Activated T-cell treated with anti-CD3 and anti-CD28 coated beads, Interleukin-2, amount 50 U/mL, for 1 hour (primary cell): ENCODE measurements around the gene LCE3C.
"Not testable (repeated sequence)": the region's sequence is repeated elsewhere in the genome, so short reads cannot be mapped to it uniquely, and the experiment has no call there.

Source experiments
- DNase-seq: peaks from one replicate; pipeline ENCODE4 v3.0.0-alpha.2; 2020

The LCE3C gene, protein sequence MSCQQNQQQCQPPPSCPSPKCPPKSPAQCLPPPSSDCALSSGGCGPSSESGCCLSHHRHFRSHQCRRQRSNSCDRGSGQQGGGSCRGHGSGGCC

DNA sequence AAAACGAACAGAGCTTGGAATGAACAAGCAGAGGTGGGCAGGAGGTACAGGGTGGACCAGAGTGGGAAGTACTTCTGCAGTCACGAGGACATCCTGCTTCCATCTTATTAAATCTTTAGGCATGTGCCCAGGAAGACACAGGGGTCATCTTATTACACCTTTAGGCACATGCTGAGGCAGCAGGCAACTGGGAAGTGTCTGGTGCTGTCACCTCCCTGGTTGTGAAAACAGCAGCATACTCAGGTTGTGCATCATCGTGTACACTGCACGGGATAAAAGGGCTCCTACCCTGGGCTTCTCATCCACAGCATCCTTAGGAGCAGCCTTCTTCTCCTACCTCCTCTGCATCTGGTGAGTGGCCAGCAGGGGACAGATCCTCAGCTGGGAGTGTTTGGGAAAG, at the start of gene LCE3C:
Gene LCE3C (plus strand): TSS at position 301 of the 400 bp plus-strand sequence. CDS start 498 bp downstream, outside the sequence.
- DNase-seq: no peak

DNA sequence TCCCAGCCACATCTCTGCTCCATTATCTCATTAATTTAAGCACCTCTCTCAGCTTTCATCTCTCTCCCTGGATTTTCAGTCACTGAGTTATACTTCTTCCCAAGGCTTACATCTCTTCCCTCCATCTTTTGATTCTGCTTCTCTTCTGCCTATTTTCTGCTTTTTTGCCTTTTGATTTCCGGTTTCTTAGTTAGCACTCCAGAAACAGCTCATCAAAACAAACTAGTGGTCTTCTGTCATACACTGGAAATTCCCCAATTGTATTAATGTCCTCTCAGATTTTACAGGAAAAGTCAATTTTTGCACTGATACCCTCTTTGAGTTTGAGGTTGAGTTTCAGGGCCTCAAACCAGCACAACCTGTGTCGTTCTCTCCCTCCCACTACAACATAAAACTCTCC, 34.9 kb upstream of the LCE3C start:
- no peak for DNase-seq

DNA sequence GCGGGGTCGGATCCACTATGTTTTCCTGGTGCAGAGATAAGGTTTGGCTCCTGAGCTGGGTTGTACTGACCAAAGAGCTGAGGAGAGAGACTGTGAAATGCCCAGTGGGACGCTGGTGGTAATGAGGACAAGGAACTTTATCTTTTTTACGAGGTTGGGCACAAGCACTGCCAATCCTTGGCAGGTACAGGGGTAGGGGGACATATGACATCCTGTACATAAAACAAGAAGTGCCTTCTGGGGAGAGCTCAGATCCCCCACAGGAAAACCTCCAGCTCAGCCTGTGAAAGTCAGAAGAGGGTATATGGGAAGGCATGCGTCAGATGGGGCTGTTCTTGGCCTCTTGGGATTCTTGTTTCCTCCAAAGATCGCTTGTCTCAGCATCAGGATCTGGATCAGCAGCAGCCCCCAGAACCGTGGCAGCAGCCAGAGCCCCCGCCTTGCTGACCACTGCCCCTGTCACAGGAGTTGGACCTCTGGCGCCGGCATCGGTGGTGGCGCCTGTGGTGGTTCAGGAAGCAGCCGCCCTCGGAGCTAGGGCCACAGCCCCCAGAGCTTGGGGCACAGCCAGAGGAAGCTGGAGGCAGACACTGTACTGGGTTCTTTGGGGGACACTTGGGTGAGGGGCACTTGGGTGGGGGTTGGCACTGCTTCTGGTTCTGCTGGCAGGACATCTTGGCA, 34.4 kb upstream of the LCE3C start:
- no peak for DNase-seq

DNA sequence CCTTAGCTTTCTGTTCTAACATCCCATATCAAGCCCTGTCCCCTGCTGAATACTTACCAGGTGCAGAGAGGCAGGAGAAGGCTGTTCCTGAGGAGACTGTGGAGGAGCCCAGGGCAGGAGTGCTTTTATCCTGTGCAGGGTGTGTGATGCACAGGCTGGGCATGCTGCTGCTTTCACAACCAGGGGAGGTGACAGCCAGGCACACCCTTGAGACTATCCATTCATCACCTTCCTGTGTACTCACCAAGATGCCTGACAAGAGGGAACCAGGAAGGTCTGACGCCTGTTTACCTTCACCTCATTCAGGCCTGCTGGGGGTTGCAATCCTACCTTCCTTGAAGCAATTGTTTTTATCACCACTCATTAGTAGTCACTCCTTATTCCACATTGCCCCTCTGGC, 33.4 kb upstream of the LCE3C start, which contains the start of gene LCE3E:
Gene LCE3E (minus strand): TSS at position 100 of the 400 bp plus-strand sequence. CDS start 572 bp downstream, outside the sequence.
- no peak for DNase-seq

DNA sequence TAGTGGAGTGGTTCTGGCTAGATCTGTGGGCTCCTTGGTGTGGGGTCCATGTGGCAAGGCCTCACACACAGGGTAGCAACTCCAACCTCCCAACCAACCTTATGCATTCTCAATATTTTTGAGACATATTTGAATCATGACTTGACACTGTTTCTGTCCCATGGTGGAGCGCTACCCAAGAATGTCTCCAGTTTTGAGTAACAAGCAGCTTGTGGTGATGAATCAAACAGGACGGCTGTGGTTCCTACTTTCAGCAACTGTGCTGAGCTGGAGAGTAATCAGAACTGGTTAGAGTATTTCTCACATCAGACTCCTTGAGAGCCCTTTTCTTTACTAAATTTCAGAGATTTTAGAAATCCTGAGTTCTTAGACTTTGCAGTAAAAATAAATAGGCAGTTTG, 22.9 kb upstream of the LCE3C start:
- no peak for DNase-seq

DNA sequence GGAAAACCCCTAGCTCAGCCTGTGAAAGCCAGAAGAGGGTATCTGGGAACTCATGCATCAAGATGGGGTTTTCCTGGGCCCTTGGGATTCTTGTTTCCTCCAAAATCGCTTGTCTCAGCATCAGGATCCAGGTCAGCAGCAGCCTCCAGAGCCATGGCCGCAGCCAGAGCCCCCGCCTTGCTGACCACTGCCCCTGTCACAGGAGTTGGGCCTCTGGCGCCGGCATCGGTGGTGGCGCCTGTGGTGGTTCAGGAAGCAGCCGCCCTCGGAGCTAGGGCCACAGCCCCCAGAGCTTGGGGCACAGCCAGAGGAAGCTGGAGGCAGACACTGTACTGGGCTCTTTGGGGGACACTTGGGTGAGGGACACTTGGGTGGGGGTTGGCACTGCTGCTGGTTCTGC, 20.5 kb upstream of the LCE3C start:
- DNase-seq: not testable (repeated sequence)

DNA sequence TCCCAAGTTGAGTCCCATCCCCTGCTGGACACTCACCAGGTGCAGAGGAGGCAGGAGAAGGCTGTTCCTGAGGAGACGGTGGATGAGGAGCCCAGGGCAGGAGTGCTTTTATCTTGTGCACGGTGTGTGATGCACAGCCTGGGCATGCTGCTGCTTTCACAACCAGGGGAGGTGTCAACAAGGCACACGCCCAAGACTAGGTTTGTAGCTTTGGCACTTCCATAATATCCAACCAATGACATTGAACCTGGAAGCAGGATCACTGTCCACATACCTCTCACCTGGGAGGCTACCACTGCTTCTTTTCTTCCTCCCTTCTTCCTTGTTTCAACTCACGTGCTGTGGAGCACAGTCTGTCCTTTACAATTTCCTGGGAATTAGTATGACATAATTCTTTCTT, 19.6 kb upstream of the LCE3C start, which contains the start of gene LCE3D:
Gene LCE3D (minus strand): TSS at position 84 of the 400 bp plus-strand sequence. CDS start 580 bp downstream, outside the sequence.
- DNase-seq: no peak

DNA sequence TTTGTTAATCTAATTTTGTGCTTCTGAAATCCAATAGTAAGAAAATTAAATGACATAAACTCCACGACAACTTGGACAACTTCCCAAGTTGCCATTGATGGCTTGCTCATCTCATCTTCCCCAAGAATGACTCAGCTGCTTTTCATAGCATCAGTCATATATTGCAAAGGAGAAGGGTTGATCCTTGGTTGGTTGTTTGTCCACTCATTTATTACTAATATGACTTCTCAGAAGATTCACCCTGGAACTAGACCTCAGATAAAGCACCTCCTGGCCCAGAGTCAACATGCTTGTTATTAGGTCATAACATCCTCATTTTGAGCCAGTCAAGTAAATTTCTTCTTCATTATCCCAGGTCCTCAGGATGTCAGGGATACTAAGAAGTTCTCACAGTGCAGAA, 17.4 kb upstream of the LCE3C start:
- DNase-seq: no peak

DNA sequence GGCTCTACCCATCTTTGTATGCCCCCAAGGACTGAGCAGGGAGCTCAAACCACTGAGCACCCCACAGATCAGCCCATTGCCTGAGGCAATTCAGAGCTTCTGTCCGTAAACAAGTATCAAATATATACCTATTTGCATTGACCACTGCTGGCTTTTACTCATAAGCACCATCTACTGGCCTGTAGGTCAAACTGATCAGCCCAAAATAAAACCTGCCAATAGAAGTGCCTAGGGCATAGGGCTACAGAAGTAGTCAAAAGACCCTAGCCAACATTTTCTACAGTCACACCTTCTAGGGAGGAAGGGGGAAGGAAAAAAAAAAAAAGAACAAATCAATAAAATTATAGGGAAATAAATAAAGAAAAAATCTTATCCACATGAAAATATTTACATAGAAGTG, 14.4 kb upstream of the LCE3C start:
- no peak for DNase-seq

DNA sequence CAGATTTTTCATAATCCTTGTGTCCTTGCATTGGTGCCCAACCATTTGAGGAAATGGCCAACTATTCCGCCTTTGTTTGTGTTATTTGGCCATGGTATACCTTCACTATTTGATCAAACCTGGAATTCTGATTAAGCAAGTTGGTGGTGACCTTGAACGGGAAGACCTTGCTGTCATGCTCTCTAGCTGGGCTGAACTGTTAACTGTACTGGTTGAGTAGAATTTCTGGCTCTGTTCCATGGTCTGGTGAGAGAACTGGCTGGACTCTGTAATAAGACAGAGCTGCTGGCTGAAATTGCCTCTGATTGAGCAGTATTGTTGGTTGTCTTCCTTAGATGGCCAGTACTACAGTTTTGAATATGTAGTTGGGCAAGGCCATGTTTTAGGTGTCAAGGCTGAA, 3.0 kb upstream of the LCE3C start:
- no peak for DNase-seq

DNA sequence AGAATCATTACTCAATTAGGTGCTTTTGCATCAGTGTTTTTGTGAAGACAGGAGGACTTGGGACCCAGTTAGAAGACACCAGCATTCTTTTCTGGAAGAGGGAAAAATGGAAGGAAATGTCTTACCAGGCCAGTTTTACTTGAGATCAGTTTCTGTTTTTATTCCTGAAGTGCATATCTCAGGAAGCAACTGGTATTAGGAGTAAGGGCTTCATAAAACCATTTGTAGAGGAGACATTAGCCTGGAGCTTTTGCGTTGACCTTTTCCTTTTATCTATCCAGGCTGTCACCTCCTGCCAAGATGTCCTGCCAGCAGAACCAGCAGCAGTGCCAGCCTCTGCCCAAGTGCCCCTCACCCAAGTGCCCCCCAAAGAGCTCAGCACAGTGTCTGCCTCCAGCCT, 13.5 kb downstream of the LCE3C start, which contains the start of gene LCE3B:
Gene LCE3B (plus strand): TSS at position 301 of the 400 bp plus-strand sequence. CDS start 0 bp downstream, at position 301.
- no peak for DNase-seq

DNA sequence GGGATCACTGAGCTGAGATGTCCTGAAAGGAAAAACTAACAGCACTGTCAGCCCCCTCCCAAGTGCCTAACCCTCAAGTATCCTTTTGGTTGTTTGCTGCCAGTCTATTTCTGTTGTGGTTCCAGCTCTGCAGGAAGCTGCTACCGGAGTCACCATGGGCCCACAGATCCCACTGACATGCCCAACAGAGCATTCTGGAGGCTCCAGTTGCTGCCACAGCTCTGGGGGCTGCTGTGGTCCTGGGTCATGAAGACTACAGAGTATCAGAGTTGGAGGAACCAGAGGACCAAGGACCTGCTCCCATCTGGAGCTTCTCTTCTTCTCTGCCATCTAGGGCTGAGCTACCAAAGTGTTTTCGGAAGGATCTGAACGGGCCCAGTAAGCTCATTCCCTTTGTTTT, 22.0 kb downstream of the LCE3C start:
- DNase-seq: no peak

DNA sequence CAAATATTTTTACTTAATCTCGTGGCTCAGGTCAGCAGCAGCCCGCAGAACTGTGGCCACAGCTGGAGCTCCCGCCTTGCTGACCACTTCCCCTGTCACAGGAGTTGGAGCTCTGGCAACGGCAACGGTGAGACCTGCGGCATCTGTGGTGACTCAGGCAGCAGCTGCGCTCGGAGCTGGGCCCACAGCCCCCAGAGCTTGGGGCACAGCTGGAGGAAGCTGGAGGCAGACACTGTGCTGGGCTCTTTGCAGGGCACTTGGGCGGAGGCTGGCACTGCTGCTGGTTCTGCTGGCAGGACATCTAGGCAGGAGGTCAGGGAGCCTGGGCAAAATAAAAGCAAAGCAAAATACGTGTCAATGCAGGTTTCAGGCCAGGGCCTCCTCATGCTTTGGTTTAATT, 22.8 kb downstream of the LCE3C start, which contains the start of gene LCE3A:
Gene LCE3A (minus strand): TSS at position 301 of the 400 bp plus-strand sequence. CDS start 0 bp downstream, at position 301.
- DNase-seq: no peak

DNA sequence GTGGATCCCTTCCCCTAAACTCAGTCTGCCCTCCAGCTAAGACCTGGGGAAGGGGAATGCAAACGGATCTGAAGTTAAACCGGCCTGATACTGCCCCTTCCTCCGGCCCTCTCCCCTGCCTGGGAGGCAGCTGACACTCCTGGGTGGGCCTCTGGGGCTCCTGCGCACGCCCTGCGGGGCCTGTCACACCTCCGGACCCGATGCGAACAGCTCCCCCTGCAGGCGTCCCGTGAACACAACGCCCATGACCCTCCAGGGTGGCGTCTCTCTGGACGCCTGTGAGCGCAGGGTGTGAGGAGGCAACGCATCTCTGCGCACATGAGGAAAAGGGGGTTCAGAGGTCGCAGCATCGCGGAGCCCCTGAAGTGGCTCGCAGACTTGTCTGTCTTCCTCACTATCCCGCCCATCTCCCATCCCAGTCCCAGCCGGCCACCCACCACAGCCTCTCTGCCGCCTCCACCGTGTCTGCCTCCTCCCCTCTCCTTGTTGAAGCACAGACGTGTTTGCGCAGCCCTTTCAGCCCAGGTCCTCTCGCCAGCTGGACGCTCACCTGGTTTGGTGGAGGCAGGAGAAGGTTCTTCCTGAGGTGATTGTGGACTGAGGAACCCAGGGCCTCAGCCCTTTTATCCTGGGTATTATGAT, 23.3 kb downstream of the LCE3C start:
- DNase-seq: no peak

DNA sequence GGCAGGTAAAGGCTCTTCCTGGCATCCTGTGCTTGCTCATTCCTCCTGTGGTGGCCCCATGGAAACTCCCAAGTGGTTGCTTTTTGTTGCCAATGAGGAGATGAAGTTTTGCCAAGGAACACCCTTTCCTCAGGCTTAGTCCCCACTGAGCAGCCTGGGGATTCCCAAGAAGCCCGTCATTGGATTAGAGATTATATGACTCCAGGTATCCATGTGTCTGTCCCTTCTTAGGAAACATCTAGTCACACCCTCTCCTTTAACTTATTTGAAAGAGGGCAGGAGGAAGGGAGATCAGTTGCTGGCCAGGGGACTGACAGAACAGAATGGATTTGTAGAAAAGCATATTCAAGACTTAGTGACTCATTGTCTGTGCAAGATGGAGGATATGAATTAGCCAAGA, 26.7 kb downstream of the LCE3C start:
- no peak for DNase-seq

DNA sequence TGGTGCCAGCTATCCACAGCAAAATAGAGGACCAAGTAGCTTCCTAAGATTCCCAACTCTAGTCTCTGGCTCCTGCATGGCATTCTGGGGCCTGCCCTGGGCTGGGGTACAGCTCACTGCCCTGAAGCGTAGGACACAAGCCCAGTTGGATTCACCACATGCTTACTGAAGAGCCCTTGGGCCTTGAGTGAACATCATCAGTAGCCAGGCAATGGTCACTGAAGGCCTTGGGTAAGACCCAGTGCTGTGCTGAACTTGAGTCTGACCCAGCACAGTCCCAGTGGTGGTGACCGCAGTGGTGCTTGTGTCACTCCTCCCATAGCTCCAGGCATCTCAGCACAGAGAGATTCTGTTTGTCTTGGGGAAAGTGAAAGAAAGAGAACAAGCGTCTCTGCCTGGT, 30.6 kb downstream of the LCE3C start:
- no peak for DNase-seq

DNA sequence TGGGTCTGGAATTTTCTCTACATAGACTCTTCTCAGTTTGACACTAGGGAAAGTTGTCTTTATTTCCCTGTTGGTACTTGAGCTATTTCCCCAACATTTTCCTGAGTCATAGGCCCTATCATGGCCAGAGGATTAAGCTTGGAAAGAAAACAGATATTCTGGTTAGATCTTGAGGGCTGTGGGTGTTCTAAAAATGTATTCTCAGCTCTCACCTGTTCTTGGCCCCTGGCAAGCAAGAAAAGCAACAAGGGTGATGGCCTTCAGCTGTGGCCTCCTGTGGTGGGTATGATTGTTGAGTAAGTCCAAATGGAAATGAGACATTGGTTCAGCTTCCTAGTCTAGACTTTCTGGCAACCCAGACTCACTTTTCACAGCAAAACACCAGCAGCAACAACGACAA, 40.3 kb downstream of the LCE3C start:
- no peak for DNase-seq

DNA sequence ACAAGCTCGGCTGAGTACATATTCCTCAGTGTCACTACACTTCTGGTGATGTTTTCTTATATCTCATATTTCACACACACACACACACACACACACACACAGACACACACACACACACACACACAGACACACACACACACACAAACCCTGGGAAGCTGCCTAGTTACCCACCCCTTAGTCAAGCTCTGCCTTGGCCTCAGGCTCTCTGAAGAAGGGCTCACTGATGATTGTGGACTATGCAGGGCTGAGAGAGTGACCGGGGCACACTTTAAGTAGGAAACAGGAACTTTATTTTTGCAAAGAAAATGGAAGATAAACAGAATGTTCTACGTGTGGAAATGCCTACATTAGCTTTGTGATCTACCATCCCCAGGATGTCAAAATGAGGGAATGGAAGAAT, 43.9 kb downstream of the LCE3C start:
- no peak for DNase-seq

DNA sequence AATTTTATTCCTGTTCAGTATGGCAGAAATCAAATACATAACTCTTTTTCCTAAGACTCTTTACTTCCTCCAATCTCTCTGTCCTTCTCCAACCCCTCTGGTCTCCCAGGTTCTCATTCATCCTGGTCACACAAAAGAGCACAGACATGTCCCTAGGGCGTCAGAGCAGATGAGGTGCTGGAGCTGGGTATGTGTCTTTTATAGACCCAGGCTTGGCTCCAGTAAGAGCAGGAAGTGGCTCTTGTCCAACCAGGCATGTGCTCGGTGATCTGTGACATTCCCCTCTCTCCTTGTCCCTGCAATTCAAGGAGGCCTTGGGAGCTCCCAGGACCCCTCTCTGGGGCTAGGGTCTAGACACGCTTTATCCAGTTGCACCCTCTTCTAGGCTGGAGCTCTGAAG, 45.1 kb downstream of the LCE3C start:
- no peak for DNase-seq

DNA sequence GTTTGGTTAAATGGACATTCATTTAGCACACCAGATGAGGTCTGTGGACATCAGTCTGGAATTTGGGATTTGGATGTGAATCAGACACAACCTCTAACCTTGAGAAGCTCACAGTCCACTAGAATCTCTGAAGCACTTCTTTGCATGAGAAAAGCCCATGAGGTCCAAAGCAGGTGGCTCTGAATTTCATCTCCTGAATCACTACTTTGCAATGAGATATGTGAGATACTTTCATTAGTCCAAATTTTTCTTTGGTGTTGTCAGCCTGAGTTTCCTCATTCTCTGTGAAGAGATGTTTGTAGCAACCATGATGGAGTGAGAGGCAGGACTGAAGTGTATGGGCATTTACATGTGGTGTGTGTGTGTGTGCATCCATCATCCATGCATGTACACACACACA, 46.6 kb downstream of the LCE3C start:
- no peak for DNase-seq
